Measurements from ENCODE around the gene ADORA1.

- TF ChIP-seq, protein P1, sequence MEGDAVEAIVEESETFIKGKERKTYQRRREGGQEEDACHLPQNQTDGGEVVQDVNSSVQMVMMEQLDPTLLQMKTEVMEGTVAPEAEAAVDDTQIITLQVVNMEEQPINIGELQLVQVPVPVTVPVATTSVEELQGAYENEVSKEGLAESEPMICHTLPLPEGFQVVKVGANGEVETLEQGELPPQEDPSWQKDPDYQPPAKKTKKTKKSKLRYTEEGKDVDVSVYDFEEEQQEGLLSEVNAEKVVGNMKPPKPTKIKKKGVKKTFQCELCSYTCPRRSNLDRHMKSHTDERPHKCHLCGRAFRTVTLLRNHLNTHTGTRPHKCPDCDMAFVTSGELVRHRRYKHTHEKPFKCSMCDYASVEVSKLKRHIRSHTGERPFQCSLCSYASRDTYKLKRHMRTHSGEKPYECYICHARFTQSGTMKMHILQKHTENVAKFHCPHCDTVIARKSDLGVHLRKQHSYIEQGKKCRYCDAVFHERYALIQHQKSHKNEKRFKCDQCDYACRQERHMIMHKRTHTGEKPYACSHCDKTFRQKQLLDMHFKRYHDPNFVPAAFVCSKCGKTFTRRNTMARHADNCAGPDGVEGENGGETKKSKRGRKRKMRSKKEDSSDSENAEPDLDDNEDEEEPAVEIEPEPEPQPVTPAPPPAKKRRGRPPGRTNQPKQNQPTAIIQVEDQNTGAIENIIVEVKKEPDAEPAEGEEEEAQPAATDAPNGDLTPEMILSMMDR (IDR thresholded peaks at IDR 0.05; ENCODE audit: borderline replicate concordance, extremely low read depth, low read length, poor library complexity, severe bottlenecking): no peak
- no peak for TF ChIP-seq EZH2 (IDR thresholded peaks at IDR 0.05; ENCODE audit: borderline replicate concordance, low read depth, low read length, severe bottlenecking)
Observed at GRCh38 chr1:203090421-203091198, 36.9 kb upstream of the ADORA1 start.
